GM21528 (cell line): ENCODE measurements around the gene ADAR.

Experiments
- ATAC-seq: cut with Tn5 transposase; IDR thresholded peaks from one replicate; pipeline ENCODE4 v1.9.1; 2021; ENCODE audit warnings: mild to moderate bottlenecking, moderate library complexity; ENCODE audit not compliant: unreplicated experiment, low FRiP score

ADAR gene

DNA sequence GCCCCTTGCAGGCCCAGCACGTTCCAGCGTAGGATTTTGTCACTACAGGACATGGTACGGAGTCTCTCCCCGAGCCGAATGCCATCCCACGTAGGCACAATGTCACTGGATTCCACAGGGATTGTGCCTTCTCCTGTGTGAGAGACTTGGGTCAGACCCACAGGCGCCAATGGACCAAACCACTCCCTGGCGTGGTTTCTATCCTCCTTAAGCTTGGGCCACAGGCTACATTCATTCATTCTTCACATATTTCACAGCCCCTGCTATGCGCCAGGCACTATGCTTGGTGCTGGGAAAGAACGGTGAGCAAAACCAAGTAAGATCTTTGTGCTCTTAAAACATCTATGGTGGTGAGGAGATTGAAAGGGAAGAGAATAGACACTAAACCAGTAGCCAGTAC is 21.8 kb downstream of the ADAR start:
- no peak for ATAC-seq

DNA sequence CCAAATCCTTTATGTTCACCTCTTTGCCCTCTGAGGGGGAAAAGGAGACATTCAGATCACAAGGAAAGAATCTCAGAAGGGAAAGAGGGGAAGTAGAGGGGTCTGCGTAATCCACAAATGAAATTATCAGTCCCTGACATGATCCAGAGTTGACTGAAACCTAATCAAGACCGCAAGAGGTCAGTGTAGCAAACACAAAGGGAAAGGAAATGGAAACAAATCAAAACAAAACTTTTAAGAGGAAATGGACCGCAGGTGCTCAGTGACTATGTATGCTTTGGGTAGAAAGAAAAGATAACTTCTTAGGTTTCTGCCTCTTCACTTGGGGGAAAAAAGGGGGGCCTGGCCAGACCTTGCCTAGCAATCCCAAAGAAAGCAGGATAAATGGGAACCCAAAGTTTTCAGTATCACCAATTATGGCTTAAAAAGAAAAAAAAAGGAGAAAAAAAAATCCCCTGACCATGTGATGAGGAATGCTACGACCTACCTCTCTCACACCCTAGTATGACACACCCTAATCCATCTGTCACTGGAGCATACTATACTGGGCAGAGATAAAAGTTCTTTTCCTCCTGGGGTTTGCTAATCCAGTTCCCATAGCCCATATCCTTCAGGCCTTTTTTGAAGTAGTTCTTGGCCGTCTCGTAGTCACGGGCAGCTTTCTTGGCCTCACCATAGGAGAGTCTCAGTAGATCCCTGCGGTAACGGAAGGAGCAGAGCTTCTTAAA is 23.6 kb downstream of the ADAR start:
- ATAC-seq: no peak

DNA sequence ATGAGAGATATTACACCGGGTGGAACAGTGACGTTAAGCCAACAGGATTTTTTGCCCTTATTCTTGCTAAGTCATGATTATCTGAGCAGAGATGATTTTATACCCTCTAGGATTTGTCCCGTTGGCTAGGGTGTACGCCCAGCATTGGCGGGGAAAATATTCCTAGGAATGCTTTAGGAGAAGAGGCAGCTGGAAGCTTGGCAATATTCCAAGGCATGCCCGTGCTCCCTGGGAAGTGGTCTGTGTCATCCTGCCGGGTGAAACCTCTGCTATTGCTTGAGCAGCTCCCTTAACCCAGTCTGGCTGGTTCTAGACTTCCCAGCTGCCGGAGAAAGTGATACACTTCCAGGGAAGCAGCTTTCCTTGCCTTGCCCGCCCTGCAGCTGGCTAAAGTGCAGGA is 24.2 kb downstream of the ADAR start:
- ATAC-seq: no peak

DNA sequence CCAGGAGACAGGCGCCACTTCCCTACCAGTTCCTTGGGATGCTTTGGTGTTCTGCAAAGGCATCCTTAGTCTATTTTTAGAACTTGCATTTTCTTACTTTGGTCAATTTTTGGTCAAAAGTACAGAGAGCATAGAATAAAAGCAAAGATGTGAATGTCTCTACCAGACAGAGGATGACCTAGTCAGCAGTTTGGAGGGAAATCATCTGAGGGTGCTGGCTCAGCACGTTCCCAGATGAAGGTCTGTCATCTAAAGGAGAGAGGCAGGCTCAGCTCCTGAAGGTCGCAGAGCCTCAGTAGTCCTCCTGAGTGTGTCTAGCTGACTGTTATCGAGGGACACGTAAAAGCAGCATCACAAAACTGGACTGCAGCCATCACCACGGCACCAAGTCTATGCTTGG is 25.1 kb downstream of the ADAR start:
- no peak for ATAC-seq

DNA sequence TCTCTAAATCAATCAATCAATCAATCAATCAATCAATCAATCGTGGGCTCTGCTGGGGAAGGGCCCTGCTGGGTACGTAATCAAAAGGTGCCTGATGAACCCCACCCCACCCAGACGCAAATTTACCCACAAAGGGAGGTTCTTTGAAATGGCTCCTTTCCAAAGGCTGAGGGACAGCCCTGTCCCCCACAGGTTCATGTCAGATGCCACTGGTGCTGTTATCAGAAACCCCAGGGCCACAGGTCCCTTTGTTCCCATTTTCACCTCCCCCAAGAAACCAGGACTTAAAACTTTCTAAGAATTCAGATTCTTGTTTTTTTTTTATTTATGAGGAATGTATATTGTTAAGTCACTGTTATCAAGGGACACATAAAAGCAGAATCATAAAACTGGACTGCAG is 26.2 kb downstream of the ADAR start:
- ATAC-seq: no peak

DNA sequence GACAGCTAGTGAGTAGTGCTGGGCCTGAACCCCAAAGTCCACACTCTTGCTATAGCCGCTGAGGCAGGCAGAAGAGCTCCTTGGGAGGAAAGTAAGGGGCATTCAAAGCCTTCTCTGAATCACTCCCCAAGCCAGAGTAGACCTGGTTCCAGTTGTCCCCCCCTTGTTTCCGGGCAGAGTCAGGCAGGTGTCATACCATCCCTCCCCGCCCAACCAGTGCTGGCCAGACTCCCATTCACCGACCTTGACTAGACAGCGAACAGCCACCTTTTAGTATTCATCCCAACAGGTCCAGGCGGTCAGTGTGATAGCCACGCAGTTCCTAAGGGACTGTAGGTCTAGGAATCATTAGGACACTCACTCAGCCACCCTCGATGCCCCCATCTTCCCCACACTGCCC is 28.6 kb downstream of the ADAR start:
- no peak for ATAC-seq

DNA sequence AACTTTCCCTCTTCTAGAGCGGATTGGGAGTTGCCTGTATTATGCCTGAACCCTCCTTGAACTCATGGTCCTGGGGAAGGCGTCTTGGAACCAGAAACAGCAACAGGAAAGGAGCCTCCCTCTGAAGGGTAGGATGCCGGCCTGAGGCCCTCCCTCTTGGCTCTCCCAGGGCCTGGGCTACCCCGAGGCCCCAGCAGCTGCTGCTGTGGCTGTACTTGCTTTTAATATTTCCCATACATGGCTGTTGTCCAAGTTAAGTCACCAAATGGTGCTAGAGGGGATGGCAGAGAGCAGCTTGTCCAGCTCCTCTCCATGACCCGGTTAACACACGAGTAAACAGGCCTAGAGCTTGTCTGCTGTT is 29.9 kb downstream of the ADAR start:
- ATAC-seq: no peak

DNA sequence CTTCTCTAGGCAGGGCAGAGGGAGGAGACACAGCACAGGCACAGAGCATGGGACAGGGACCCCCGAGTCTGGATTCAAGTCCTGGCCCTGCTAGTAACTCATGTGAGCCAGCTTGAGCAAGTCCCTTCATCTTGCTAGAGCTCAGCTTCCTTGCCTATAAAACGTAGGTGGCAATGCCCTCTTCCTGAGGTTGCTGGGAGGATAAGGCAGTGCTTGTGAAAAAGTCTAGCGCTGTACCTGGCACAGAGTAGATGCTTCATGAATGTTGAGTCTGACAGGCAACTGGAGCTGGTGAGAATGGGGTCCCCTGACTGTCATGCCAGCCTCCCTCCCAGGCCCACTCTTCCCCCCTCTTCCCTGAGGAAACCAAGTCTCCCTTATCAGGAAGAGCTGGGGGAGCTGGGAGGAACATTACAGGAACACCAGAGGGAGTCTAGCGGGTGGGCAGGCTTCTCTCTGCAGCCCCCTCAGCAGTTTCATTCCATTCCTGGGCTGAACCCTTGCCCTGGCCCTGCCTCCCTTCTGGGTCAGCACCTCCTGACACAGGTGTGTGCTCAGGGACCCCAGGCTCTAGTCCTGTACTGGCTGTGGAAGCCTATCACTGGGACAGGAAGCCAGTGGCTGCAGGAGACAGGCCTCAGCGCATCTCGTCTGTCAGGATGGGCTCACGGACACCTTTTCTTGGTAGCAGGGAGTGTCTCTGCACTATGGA is 30.5 kb downstream of the ADAR start:
- no peak for ATAC-seq

DNA sequence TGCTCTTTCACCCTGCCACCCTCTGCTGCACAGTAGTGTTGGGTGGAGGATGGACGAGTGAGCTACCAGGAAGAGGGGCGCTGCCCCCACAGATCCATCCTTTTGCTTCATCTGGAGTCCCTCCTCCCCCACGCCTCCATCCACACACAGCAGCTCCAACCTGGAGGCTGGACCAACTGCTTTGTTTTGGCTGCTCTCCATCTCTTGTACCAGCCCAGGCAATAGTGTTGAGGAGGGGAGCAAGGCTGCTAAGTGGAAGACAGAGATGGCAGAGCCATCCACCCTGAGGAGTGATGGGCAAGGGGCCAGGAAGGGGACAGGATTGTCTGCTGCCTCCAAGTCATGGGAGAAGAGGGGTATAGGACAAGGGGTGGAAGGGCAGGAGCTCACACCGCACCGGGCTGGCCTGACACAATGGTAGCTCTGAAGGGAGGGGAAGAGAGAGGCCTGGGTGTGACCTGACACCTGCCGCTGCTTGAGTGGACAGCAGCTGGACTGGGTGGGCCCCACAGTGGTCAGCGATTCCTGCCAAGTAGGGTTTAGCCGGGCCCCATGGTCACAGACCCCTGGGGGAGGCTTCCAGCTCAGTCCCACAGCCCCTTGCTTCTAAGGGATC is 31.9 kb downstream of the ADAR start:
- no peak for ATAC-seq

DNA sequence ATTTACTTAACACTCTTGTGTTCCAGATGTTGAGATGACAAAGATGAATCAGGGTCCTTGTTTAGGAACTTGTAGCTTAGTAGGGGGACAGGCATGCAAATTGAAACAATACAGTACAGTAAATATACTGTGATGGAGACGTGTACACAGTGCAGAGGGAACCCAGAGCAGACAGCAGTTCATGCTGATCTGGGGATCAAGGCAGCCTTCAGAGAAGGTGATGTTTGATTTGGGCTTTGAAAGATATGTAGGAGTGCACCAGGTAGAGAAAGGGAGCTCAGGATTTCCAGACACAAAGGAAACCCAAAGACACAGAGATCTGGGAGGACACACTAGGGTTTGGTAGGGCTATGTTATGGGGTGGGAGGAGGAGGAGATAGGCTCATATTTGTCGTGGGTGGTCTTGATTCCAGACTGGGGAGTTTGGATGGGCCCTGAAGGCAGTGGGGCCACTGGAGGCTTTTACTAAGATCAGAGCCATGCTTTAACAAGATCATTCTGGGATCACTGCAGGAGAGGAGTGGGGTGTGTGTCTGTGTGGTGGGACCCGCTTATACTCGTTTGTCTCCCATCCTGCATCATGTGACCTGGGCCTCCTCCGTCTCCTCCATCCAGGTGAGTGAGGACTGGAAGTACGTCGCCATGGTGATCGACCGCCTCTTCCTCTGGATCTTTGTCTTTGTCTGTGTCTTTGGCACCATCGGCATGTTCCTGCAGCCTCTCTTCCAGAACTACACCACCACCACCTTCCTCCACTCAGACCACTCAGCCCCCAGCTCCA is 32.6 kb downstream of the ADAR start:
- no peak for ATAC-seq

DNA sequence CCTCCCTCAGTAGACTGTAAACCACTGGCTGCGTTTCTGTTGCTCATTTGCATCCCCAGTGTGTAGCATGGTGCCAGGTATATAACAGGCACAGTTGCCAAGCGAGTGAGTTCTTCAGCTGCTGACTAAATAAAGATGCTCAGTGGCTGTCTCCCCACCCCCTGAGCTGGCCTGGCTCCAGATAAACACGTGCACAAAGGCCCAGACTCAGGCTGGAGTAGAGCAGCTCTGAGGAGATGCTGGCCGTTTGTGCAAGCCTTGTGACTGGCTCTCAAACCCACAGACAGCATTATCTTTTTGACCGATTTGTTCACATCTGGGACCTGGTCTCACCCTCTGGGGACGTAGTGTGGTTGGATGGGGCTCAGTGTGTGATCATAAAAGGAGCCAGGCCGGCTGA is 33.3 kb downstream of the ADAR start:
- ATAC-seq: no peak

DNA sequence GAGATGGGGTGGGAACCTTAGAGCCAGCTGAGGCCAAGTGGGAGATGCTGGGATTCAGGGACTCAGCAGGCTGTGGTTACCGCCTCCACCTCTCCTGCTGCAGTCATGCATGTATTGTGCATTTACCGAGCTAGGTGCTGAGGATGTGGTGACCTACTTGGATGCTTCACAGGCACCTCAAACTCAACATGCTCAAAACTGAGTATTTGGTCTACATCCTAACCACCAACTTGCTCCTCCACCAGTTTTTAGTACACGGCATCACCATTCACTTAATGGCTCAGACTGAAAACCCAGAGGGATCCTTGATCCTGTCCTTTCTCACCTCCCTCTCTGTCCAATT is 34.8 kb downstream of the ADAR start:
- ATAC-seq: no peak

DNA sequence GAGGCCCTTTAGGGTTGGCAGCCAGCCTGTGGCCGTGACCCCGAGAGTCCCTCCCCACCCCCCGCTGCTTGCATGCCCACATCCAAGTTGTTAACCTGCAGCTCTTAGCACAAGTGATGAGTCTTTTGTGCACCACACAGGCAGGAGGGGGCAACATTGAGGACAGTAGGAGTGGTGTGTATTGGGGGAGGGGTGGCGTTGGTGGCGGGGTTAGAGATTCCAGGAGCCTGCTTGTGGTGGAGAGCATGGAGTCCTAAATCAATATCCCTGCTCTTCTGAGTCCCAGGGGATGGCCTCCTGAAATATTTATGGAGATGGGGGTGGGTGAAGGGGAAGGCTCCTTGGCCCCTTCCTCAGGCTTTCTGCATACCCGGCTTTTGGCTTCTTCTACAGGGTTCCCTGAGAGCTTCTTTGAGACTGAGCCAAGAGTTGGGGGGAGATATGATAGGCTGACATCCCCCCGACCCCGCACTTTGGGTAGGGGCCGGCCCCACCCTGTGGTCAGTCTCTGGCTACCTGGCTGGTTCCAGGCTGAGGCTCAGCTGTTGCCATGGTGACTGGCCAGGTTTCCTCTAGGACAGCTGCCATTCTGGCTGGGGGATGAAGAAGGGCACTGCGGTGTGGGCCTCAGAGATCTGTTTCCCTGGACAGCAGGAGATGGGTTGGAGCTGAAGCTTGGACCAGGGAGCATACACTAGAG is 35.4 kb downstream of the ADAR start:
- no peak for ATAC-seq

DNA sequence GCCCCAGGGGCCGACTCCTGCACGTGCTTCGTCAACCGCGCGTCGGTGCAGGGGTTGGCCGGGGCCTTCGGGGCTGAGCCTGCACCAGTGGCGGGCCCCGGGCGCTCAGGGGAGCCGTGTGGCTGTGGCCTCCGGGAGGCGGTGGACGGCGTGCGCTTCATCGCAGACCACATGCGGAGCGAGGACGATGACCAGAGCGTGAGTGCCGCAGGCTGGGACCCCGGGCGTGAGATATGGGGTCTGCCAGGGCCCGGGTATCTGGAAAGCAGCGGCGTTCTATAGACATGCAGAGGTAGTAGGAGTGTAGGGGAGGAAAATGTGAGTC is 36.1 kb downstream of the ADAR start:
- ATAC-seq: no peak

DNA sequence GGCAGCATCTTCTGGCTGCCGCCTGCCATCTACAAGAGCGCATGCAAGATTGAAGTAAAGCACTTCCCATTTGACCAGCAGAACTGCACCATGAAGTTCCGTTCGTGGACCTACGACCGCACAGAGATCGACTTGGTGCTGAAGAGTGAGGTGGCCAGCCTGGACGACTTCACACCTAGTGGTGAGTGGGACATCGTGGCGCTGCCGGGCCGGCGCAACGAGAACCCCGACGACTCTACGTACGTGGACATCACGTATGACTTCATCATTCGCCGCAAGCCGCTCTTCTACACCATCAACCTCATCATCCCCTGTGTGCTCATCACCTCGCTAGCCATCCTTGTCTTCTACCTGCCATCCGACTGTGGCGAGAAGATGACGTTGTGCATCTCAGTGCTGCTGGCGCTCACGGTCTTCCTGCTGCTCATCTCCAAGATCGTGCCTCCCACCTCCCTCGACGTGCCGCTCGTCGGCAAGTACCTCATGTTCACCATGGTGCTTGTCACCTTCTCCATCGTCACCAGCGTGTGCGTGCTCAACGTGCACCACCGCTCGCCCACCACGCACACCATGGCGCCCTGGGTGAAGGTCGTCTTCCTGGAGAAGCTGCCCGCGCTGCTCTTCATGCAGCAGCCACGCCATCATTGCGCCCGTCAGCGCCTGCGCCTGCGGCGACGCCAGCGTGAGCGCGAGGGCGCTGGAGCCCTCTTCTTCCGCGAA is 36.6 kb downstream of the ADAR start:
- ATAC-seq: no peak

DNA sequence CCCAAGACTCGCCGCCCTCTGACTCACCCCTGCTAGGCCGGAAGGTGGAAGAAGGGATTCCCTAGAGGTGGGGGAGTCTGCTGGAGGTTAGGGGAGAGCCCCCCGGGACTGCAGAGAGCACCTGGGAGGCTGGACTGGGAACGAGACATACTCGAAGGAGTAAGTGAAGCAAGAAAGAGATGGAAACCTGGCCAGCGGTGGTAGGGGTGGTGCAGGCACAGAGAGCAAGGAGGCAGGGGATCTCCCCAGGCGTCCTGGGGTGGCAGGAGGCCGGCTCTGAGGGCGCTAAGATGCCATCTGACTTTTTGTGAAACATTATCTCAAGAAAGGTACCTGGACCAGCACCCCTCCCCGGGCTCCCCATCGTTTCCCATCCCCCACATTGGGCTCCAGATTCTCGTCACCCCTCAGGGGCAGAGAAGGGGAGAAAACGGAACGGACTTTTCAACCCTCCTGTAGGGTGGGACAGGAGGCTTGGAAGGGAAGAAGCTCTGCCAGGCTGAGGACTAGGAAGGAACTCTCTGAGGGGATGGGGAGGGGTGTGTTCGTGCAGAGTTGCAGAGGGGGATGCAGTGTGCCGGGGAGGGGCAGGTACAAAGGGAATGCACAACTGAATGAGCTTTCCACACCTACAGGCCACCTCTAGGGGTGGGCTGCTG is 39.7 kb downstream of the ADAR start:
- no peak for ATAC-seq

DNA sequence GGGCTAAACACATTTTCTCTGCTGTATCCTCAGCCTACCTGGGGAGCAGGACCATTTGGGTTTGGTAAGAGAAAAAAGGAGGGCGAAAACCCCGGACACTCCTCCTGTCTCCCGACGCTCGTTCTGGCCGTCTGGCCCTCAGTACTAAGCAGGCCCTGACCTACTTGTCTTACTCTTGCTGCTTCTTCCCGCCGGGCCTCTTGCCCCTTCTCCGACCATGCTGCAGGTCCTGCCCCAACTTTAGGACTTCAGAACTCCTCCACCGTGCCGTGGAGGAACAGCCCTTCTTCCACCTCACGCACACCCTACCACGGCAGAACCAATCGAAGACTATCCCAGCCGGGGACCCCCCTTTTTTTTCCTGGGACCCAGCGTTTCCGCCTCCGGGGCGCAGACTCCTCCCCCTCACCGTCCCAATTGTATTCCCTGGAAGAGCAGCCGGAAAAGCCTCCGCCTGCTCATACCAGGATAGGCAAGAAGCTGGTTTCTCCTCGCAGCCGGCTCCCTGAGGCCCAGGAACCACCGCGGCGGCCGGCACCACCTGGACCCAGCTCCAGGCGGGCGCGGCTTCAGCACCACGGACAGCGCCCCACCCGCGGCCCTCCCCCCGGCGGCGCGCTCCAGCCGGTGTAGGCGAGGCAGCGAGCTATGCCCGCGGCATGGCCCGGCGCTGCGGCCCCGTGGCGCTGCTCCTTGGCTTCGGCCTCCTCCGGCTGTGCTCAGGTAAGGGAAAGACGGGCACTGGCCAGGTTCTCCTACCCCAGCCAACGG is 40.4 kb downstream of the ADAR start, which contains the start of gene CHRNB2:
CHRNB2 (plus strand) TSS at position 393 of the 771 bp plus-strand sequence; CDS start at position 660, 267 bp downstream.
- ATAC-seq: no peak

DNA sequence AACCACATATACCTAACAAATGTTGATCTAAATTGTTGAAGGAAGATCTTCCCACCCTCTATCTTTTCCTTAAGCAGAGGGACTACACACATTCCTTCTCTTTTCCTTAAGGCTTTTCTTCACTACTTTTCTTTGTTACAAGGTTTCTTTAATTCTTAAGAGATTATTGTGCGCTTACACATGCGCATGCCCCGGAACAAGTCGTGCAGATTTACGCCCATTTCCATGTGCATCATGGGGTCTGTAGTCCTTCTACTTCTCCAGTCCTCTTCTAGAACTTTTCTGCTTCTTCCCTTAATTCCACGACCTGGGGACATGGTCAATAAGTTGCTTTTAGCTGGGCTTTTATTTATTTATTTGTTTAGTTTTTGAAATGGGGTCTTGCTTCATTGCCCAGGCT is 42.1 kb downstream of the ADAR start:
- no peak for ATAC-seq
